Measurements from ENCODE around the gene ATXN1L. TPM values are rescaled to one million over a fixed set of nuclear protein-coding genes. Genes with fewer than 3 reads are reported as not detected.

ATXN1L gene
- total RNA-seq, 1 experiment from 2014 or later: 44.8 TPM

- no peak for TF ChIP-seq CTCF (IDR thresholded peaks at IDR 0.05; ENCODE audit: insufficient read depth in 1 of 2, low read depth in 1 of 2, low read length in 1 of 2, severe bottlenecking in 1 of 2, unreplicated experiment in 1 of 2)
- Histone ChIP-seq H3K4me1 (peaks cover 8% of the 10 kb centered on the region; the same call in 1 of the 2 replicates), H3K36me3 (ENCODE audit: control insufficient read depth, insufficient read depth, low read length) (peaks cover 4% of the 10 kb centered on the region; the same call in 1 of the 2 replicates), H3K9me3 (no peaks in the 10 kb centered on the region), H3K27me3 (replicated peaks; ENCODE audit: control insufficient read depth, insufficient read depth, low read length) (no peaks in the 10 kb centered on the region), H3K4me3 (ENCODE audit: low read depth, low read length) (no peak overlapping the region)
- no peaks in the 10 kb centered on the region for H3K9me3 Mint-ChIP-seq (ENCODE audit: unreplicated experiment)
- H3K36me3 Mint-ChIP-seq (ENCODE audit: insufficient read depth, unreplicated experiment): peaks cover 53% of the 10 kb centered on the region
- H3K4me3 Mint-ChIP-seq (ENCODE audit: unreplicated experiment): no peak overlapping the region
- intact Hi-C loops (cut with micrococcal nuclease; ENCODE audit: unreplicated experiment): no loop called here
- no peaks in the 10 kb centered on the region for H3K27me3 Mint-ChIP-seq (ENCODE audit: insufficient read depth, unreplicated experiment)
- no peak for DNase-seq
- no peak overlapping the region for H3K27ac Mint-ChIP-seq (ENCODE audit: unreplicated experiment)
- H3K4me1 Mint-ChIP-seq (ENCODE audit: low read depth, unreplicated experiment): peaks cover 9% of the 10 kb centered on the region
- POLR2A ChIA-PET: no interaction called here
- CTCF ChIA-PET: no interaction called here
- BruUV-seq (replicated peaks): no TSS peak
Observed at GRCh38 chr16:71848622-71849021, 2.8 kb downstream of the ATXN1L start.

GRCh38 chr16:71851746-71852145 lies 6.0 kb downstream of the ATXN1L start:
- peaks cover 4% of the 10 kb centered on the region; the same call in 1 of the 2 replicates for H3K36me3 ChIP-seq (ENCODE audit: control insufficient read depth, insufficient read depth, low read length)
- POLR2A ChIA-PET: interaction anchor here (0.7 kb wide), 1 partner anchor 67 kb away, joined by 3 read pairs; no protein-coding TSS in a partner anchor

GRCh38 chr16:71852158-71852557 lies 6.4 kb downstream of the ATXN1L start:
- H3K4me1 ChIP-seq: peaks cover 3% of the 10 kb centered on the region; the same call in 1 of the 2 replicates
- no peaks in the 10 kb centered on the region for H3K27me3 ChIP-seq (replicated peaks; ENCODE audit: control insufficient read depth, insufficient read depth, low read length)
- ChIA-PET CTCF (no interaction called here), POLR2A (interaction anchor here (0.7 kb wide), 1 partner anchor 68 kb away, joined by 3 read pairs; no protein-coding TSS in a partner anchor)
- Mint-ChIP-seq H3K27me3 (ENCODE audit: insufficient read depth, unreplicated experiment) (no peaks in the 10 kb centered on the region), H3K4me1 (ENCODE audit: low read depth, unreplicated experiment) (peaks cover 5% of the 10 kb centered on the region), H3K36me3 (ENCODE audit: insufficient read depth, unreplicated experiment) (peaks cover 46% of the 10 kb centered on the region), H3K27ac (ENCODE audit: unreplicated experiment) (no peak overlapping the region), H3K9me3 (ENCODE audit: unreplicated experiment) (no peaks in the 10 kb centered on the region), H3K4me3 (ENCODE audit: unreplicated experiment) (no peak overlapping the region)
- intact Hi-C loops (cut with micrococcal nuclease; ENCODE audit: unreplicated experiment): no loop called here
- DNase-seq: no peak
- TF ChIP-seq CTCF (IDR thresholded peaks at IDR 0.05; ENCODE audit: insufficient read depth in 1 of 2, low read depth in 1 of 2, low read length in 1 of 2, severe bottlenecking in 1 of 2, unreplicated experiment in 1 of 2): no peak
- H3K36me3 ChIP-seq (ENCODE audit: control insufficient read depth, insufficient read depth, low read length): peaks cover 4% of the 10 kb centered on the region; the same call in 1 of the 2 replicates
- H3K4me3 ChIP-seq (ENCODE audit: low read depth, low read length): no peak overlapping the region
- H3K9me3 ChIP-seq: no peaks in the 10 kb centered on the region
- BruUV-seq (replicated peaks): no TSS peak

More at GRCh38 chr16:71851746-71852145, 6.0 kb downstream of the ATXN1L start:
- intact Hi-C loops (cut with micrococcal nuclease; ENCODE audit: unreplicated experiment): no loop called here
- Histone ChIP-seq H3K4me3 (ENCODE audit: low read depth, low read length) (no peak overlapping the region), H3K27me3 (replicated peaks; ENCODE audit: control insufficient read depth, insufficient read depth, low read length) (no peaks in the 10 kb centered on the region), H3K9me3 (no peaks in the 10 kb centered on the region), H3K4me1 (peaks cover 8% of the 10 kb centered on the region; the same call in 1 of the 2 replicates)
- H3K27ac Mint-ChIP-seq (ENCODE audit: unreplicated experiment): no peak overlapping the region
- DNase-seq: no peak
- no TSS peak for BruUV-seq (replicated peaks)
- H3K4me3 Mint-ChIP-seq (ENCODE audit: unreplicated experiment): no peak overlapping the region
- no peaks in the 10 kb centered on the region for H3K9me3 Mint-ChIP-seq (ENCODE audit: unreplicated experiment)
- peaks cover 46% of the 10 kb centered on the region for H3K36me3 Mint-ChIP-seq (ENCODE audit: insufficient read depth, unreplicated experiment)
- H3K27me3 Mint-ChIP-seq (ENCODE audit: insufficient read depth, unreplicated experiment): no peaks in the 10 kb centered on the region
- TF ChIP-seq CTCF (IDR thresholded peaks at IDR 0.05; ENCODE audit: insufficient read depth in 1 of 2, low read depth in 1 of 2, low read length in 1 of 2, severe bottlenecking in 1 of 2, unreplicated experiment in 1 of 2): no peak
- peaks cover 9% of the 10 kb centered on the region for H3K4me1 Mint-ChIP-seq (ENCODE audit: low read depth, unreplicated experiment)
- CTCF ChIA-PET: no interaction called here

Measured in Caco-2 (cell line).